WTC11 (cell line): ENCODE data around the gene ZNF468. TPM values are rescaled to one million over a fixed set of nuclear protein-coding genes. Genes with fewer than 3 reads are reported as not detected.

Experiments used
- ATAC-seq: fragments of 200-7000 bp; cut with Tn5 transposase; 2 replicates; pipeline ENCODE4 v1.10.0; 2021; ENCODE audit warnings: mild to moderate bottlenecking, moderate library complexity
- CTCF ChIA-PET: fragments of 300-600 bp; sonication (Branson Sonifier 250); formaldehyde crosslinking; loops from one replicate; lab custom pipeline; 2021; ENCODE audit warnings: antibody characterized with exemption; lab: Charles Lee
- POLR2A ChIA-PET: fragments of 350-600 bp; sonication (Branson Sonifier 250); formaldehyde crosslinking; loops from one replicate; lab custom pipeline; 2021; ENCODE audit warnings: antibody characterized with exemption; lab: Charles Lee
- DNase-seq: peaks from one replicate; pipeline ENCODE4 v3.0.0; 2021; ENCODE audit warnings: low spot score
- H3K27ac Mint-ChIP-seq: 2 replicates; pipeline ENCODE4 v1.8.0; 2021; ENCODE audit warnings: mixed read lengths
- H3K27me3 Mint-ChIP-seq: 2 replicates; pipeline ENCODE4 v1.8.0; 2021; ENCODE audit warnings: low read depth, mild to moderate bottlenecking, moderate library complexity, mixed read lengths
- H3K36me3 Mint-ChIP-seq: 2 replicates; pipeline ENCODE4 v1.8.0; 2021; ENCODE audit warnings: mixed read lengths
- H3K4me1 Mint-ChIP-seq: 2 replicates; pipeline ENCODE4 v1.8.0; 2022; ENCODE audit warnings: mixed read lengths
- H3K4me3 Mint-ChIP-seq: 2 replicates; pipeline ENCODE4 v1.8.0; 2021; ENCODE audit warnings: mild to moderate bottlenecking, moderate library complexity, mixed read lengths
- H3K9me3 Mint-ChIP-seq: 2 replicates; pipeline ENCODE4 v1.8.0; 2021; ENCODE audit warnings: mixed read lengths
- CREM ChIP-seq: sonication (generic); formaldehyde crosslinking; IDR thresholded peaks from 2 replicates; pipeline ENCODE4 v1.8.1; 2022; ENCODE audit warnings: mild to moderate bottlenecking, missing genetic modification reagents, moderate library complexity
- EMX1 ChIP-seq: fragments of 250-450 bp; sonication (Bioruptor Pico); IDR thresholded peaks from 2 replicates; pipeline ENCODE4 v1.8.0; 2021; ENCODE audit warnings: mild to moderate bottlenecking
- FOXK1 ChIP-seq: sonication (generic); formaldehyde crosslinking; IDR thresholded peaks from 2 replicates; pipeline ENCODE4 v1.8.0; 2022; ENCODE audit warnings: mild to moderate bottlenecking, moderate library complexity, missing genetic modification reagents
- GABPB1 ChIP-seq: sonication (generic); formaldehyde crosslinking; IDR thresholded peaks from 2 replicates; pipeline ENCODE4 v1.8.1; 2023; ENCODE audit warnings: mild to moderate bottlenecking, missing genetic modification reagents
- IRF2 ChIP-seq: sonication (generic); formaldehyde crosslinking; IDR thresholded peaks from 2 replicates; pipeline ENCODE4 v1.8.0; 2022; ENCODE audit warnings: low read depth, missing genetic modification reagents, borderline replicate concordance
- JAZF1 ChIP-seq: fragments of 250-450 bp; sonication (Bioruptor Pico); IDR thresholded peaks from 2 replicates; pipeline ENCODE4 v1.9.0; 2021; ENCODE audit warnings: moderate library complexity, mild to moderate bottlenecking, inconsistent platforms
- JUN ChIP-seq: sonication (generic); formaldehyde crosslinking; IDR thresholded peaks from 2 replicates; pipeline ENCODE4 v1.8.0; 2023; ENCODE audit warnings: mild to moderate bottlenecking, missing genetic modification reagents
- MXD4 ChIP-seq: fragments of 250-450 bp; sonication (Bioruptor Pico); IDR thresholded peaks from 2 replicates; pipeline ENCODE4 v1.8.0; 2021; ENCODE audit warnings: mild to moderate bottlenecking, moderate library complexity, borderline replicate concordance
- MYBL2 ChIP-seq: sonication (generic); formaldehyde crosslinking; IDR thresholded peaks from 2 replicates; pipeline ENCODE4 v1.8.1; 2023; ENCODE audit warnings: mild to moderate bottlenecking, moderate library complexity, missing genetic modification reagents
- NFE2L1 ChIP-seq: sonication (generic); formaldehyde crosslinking; IDR thresholded peaks from 2 replicates; pipeline ENCODE4 v1.8.1; 2023; ENCODE audit warnings: missing genetic modification reagents
- NR1H2 ChIP-seq: sonication (generic); formaldehyde crosslinking; IDR thresholded peaks from 2 replicates; pipeline ENCODE4 v1.9.0; 2021; ENCODE audit warnings: mild to moderate bottlenecking, moderate library complexity, missing genetic modification reagents
- NR2C2 ChIP-seq: sonication (generic); formaldehyde crosslinking; IDR thresholded peaks from 2 replicates; pipeline ENCODE4 v1.8.0; 2022; ENCODE audit warnings: mild to moderate bottlenecking, missing genetic modification reagents
- NR3C1 ChIP-seq: sonication (generic); formaldehyde crosslinking; conservative IDR thresholded peaks from 2 replicates; pipeline ENCODE4 v1.8.1; 2023; ENCODE audit warnings: low read depth, mild to moderate bottlenecking, missing genetic modification reagents
- SMAD3 ChIP-seq: sonication (generic); formaldehyde crosslinking; IDR thresholded peaks from 2 replicates; pipeline ENCODE4 v1.8.0; 2022; ENCODE audit warnings: missing genetic modification reagents, mild to moderate bottlenecking, borderline replicate concordance
- TCF7 ChIP-seq: sonication (generic); formaldehyde crosslinking; IDR thresholded peaks from 2 replicates; pipeline ENCODE4 v1.8.0; 2022; ENCODE audit warnings: mild to moderate bottlenecking, low read depth, missing genetic modification reagents, moderate library complexity
- TP53 ChIP-seq: sonication (generic); formaldehyde crosslinking; IDR thresholded peaks from 2 replicates; pipeline ENCODE4 v1.8.1; 2023; ENCODE audit warnings: mild to moderate bottlenecking, missing genetic modification reagents
- ZBTB21 ChIP-seq: sonication (generic); formaldehyde crosslinking; IDR thresholded peaks from 2 replicates; pipeline ENCODE4 v1.8.1; 2023; ENCODE audit warnings: mild to moderate bottlenecking, missing genetic modification reagents, borderline replicate concordance
- ZNF138 ChIP-seq: sonication (generic); formaldehyde crosslinking; conservative IDR thresholded peaks from 2 replicates; pipeline ENCODE4 v1.8.1; 2022; ENCODE audit warnings: mild to moderate bottlenecking, moderate library complexity, missing genetic modification reagents
- ZNF416 ChIP-seq: fragments of 250-450 bp; sonication (Bioruptor Pico); IDR thresholded peaks from 2 replicates; pipeline ENCODE4 v1.9.0; 2021; ENCODE audit warnings: mild to moderate bottlenecking, inconsistent platforms
- ZNF671 ChIP-seq: fragments of 250-450 bp; sonication (Bioruptor Pico); IDR thresholded peaks from 2 replicates; pipeline ENCODE4 v1.8.0; 2021; ENCODE audit warnings: mild to moderate bottlenecking
- total RNA-seq: library from RNA; stranded (reverse); gene quantifications from 3 replicates; pipeline ENCODE4 v1.2.3, GENCODE V29; 2021
- TF ChIP-seq, protein P1 (sequence below): sonication (generic); formaldehyde crosslinking; IDR thresholded peaks from 2 replicates; pipeline ENCODE4 v1.8.1; 2023; ENCODE audit warnings: mild to moderate bottlenecking, missing genetic modification reagents
- TF ChIP-seq, protein P2 (sequence below): sonication (generic); formaldehyde crosslinking; IDR thresholded peaks from 2 replicates; pipeline ENCODE4 v1.8.0; 2022; ENCODE audit warnings: mild to moderate bottlenecking, missing genetic modification reagents
- TF ChIP-seq, protein P3 (sequence below): sonication (generic); formaldehyde crosslinking; IDR thresholded peaks from 2 replicates; pipeline ENCODE4 v1.8.0; 2022; ENCODE audit warnings: mild to moderate bottlenecking, missing genetic modification reagents
- TF ChIP-seq, protein P4 (sequence below): sonication (generic); formaldehyde crosslinking; IDR thresholded peaks from 2 replicates; pipeline ENCODE4 v1.8.1; 2022; ENCODE audit warnings: low read depth, missing genetic modification reagents, borderline replicate concordance
- TF ChIP-seq, protein P5 (sequence below): sonication (generic); formaldehyde crosslinking; IDR thresholded peaks from 2 replicates; pipeline ENCODE4 v1.8.0; 2023; ENCODE audit warnings: mild to moderate bottlenecking, missing genetic modification reagents
- TF ChIP-seq, protein P6 (sequence below): fragments of 200-600 bp; IDR thresholded peaks from 2 replicates; pipeline ENCODE4 v1.8.0; 2022; ENCODE audit warnings: antibody characterized with exemption

ZNF468 gene
- total RNA-seq, 1 experiment from 2014 or later = 32.0 TPM

DNA sequence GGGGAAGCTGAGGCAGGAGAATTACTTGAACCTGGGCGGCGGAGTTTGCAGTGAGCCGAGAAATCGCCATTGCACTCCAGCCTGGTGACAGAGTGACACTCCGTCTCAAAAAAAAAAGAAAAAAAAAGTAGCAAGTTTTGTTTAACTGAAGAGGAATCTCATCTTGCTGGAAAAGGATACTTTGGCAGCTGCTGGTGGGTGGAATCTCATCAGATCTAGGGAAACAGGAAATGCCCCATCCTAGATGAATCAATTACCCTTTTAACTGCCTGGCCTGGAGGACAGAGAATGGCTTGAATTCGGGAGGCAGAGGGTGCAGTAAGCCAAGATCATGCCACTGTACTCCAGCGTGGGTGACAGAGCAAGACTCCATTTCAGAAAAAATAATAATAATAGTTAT is 31.7 kb upstream of the ZNF468 start:
- H3K36me3 Mint-ChIP-seq = peaks cover 66% of the 10 kb centered on the region
- CTCF ChIA-PET = no interaction called here
- H3K27ac Mint-ChIP-seq = no peak overlapping the region

DNA sequence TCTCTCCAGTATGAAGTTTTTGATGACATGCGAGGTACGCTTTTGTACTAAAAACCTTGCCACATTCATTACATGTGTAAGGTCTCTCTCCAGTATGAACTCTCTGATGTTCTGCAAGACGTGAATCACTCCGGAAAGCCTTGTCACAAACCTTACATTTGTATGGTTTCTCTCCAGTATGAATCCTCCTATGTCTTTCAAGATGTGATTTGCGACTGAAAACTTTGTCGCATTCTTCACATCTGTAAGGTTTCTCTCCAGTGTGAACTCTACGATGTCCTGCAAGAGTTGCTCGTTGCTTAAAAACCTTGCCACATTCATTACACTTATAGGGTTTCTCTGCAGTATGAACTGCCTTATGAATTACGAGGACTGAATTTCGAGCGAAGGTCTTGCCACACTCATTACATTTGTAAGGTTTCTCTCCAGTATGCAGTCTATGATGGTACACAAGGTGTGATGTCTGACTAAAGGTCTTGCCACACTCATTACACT is 23.5 kb upstream of the ZNF468 start:
- DNase-seq (no peak), ATAC-seq (no peak)
- Mint-ChIP-seq H3K9me3 (peaks cover 20% of the 10 kb centered on the region), H3K36me3 (peaks cover 69% of the 10 kb centered on the region), H3K27ac (no peak overlapping the region), H3K27me3 (no peaks in the 10 kb centered on the region), H3K4me1 (no peaks in the 10 kb centered on the region), H3K4me3 (no peak overlapping the region)
- CTCF ChIA-PET = no interaction called here
- POLR2A ChIA-PET = no interaction called here
- TF ChIP-seq TCF7 (CRISPR knock-in tag) = no peak
- no peak for TF ChIP-seq JUN (CRISPR knock-in tag)
- TF ChIP-seq, protein P1, sequence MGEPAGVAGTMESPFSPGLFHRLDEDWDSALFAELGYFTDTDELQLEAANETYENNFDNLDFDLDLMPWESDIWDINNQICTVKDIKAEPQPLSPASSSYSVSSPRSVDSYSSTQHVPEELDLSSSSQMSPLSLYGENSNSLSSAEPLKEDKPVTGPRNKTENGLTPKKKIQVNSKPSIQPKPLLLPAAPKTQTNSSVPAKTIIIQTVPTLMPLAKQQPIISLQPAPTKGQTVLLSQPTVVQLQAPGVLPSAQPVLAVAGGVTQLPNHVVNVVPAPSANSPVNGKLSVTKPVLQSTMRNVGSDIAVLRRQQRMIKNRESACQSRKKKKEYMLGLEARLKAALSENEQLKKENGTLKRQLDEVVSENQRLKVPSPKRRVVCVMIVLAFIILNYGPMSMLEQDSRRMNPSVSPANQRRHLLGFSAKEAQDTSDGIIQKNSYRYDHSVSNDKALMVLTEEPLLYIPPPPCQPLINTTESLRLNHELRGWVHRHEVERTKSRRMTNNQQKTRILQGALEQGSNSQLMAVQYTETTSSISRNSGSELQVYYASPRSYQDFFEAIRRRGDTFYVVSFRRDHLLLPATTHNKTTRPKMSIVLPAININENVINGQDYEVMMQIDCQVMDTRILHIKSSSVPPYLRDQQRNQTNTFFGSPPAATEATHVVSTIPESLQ (CRISPR knock-in tag) = no peak
- TF ChIP-seq MYBL2 (CRISPR knock-in tag) = no peak
- TF ChIP-seq, protein P2, sequence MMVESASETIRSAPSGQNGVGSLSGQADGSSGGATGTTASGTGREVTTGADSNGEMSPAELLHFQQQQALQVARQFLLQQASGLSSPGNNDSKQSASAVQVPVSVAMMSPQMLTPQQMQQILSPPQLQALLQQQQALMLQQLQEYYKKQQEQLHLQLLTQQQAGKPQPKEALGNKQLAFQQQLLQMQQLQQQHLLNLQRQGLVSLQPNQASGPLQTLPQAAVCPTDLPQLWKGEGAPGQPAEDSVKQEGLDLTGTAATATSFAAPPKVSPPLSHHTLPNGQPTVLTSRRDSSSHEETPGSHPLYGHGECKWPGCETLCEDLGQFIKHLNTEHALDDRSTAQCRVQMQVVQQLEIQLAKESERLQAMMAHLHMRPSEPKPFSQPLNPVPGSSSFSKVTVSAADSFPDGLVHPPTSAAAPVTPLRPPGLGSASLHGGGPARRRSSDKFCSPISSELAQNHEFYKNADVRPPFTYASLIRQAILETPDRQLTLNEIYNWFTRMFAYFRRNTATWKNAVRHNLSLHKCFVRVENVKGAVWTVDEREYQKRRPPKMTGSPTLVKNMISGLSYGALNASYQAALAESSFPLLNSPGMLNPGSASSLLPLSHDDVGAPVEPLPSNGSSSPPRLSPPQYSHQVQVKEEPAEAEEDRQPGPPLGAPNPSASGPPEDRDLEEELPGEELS = no peak
- no peak for TF ChIP-seq NR2C2 (CRISPR knock-in tag)
- TF ChIP-seq FOXK1 (CRISPR knock-in tag) = no peak
- no peak for TF ChIP-seq EMX1 (CRISPR knock-in tag)
- TF ChIP-seq, protein P3, sequence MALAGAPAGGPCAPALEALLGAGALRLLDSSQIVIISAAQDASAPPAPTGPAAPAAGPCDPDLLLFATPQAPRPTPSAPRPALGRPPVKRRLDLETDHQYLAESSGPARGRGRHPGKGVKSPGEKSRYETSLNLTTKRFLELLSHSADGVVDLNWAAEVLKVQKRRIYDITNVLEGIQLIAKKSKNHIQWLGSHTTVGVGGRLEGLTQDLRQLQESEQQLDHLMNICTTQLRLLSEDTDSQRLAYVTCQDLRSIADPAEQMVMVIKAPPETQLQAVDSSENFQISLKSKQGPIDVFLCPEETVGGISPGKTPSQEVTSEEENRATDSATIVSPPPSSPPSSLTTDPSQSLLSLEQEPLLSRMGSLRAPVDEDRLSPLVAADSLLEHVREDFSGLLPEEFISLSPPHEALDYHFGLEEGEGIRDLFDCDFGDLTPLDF (CRISPR knock-in tag) = no peak

More for the DNA sequence above, 31.7 kb upstream of the ZNF468 start:
- DNase-seq (no peak), ATAC-seq (no peak)
- TF ChIP-seq, protein P4, sequence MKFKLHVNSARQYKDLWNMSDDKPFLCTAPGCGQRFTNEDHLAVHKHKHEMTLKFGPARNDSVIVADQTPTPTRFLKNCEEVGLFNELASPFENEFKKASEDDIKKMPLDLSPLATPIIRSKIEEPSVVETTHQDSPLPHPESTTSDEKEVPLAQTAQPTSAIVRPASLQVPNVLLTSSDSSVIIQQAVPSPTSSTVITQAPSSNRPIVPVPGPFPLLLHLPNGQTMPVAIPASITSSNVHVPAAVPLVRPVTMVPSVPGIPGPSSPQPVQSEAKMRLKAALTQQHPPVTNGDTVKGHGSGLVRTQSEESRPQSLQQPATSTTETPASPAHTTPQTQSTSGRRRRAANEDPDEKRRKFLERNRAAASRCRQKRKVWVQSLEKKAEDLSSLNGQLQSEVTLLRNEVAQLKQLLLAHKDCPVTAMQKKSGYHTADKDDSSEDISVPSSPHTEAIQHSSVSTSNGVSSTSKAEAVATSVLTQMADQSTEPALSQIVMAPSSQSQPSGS = no peak
- TF ChIP-seq SMAD3 = no peak
- TF ChIP-seq NFE2L1 (CRISPR knock-in tag) = no peak
- no peak for TF ChIP-seq ZNF671
- TF ChIP-seq MXD4 (CRISPR knock-in tag) = no peak
- no peak for TF ChIP-seq TCF7 (CRISPR knock-in tag)
- no peak for TF ChIP-seq CREM (CRISPR knock-in tag)
- no peak for TF ChIP-seq NR3C1
- no peak for TF ChIP-seq ZBTB21
- TF ChIP-seq JAZF1 (CRISPR knock-in tag) = no peak
- TF ChIP-seq TP53 (CRISPR knock-in tag) = no peak
- TF ChIP-seq, protein P2 = no peak
- no peak for TF ChIP-seq GABPB1 (CRISPR knock-in tag)
- no peak for TF ChIP-seq ZNF138 (CRISPR knock-in tag)
- no peak for TF ChIP-seq IRF2 (CRISPR knock-in tag)
- TF ChIP-seq ZNF416 (CRISPR knock-in tag) = no peak
- TF ChIP-seq, protein P5, sequence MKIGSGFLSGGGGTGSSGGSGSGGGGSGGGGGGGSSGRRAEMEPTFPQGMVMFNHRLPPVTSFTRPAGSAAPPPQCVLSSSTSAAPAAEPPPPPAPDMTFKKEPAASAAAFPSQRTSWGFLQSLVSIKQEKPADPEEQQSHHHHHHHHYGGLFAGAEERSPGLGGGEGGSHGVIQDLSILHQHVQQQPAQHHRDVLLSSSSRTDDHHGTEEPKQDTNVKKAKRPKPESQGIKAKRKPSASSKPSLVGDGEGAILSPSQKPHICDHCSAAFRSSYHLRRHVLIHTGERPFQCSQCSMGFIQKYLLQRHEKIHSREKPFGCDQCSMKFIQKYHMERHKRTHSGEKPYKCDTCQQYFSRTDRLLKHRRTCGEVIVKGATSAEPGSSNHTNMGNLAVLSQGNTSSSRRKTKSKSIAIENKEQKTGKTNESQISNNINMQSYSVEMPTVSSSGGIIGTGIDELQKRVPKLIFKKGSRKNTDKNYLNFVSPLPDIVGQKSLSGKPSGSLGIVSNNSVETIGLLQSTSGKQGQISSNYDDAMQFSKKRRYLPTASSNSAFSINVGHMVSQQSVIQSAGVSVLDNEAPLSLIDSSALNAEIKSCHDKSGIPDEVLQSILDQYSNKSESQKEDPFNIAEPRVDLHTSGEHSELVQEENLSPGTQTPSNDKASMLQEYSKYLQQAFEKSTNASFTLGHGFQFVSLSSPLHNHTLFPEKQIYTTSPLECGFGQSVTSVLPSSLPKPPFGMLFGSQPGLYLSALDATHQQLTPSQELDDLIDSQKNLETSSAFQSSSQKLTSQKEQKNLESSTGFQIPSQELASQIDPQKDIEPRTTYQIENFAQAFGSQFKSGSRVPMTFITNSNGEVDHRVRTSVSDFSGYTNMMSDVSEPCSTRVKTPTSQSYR (CRISPR knock-in tag) = no peak
- TF ChIP-seq, protein P6, sequence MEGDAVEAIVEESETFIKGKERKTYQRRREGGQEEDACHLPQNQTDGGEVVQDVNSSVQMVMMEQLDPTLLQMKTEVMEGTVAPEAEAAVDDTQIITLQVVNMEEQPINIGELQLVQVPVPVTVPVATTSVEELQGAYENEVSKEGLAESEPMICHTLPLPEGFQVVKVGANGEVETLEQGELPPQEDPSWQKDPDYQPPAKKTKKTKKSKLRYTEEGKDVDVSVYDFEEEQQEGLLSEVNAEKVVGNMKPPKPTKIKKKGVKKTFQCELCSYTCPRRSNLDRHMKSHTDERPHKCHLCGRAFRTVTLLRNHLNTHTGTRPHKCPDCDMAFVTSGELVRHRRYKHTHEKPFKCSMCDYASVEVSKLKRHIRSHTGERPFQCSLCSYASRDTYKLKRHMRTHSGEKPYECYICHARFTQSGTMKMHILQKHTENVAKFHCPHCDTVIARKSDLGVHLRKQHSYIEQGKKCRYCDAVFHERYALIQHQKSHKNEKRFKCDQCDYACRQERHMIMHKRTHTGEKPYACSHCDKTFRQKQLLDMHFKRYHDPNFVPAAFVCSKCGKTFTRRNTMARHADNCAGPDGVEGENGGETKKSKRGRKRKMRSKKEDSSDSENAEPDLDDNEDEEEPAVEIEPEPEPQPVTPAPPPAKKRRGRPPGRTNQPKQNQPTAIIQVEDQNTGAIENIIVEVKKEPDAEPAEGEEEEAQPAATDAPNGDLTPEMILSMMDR = no peak
- no peak for TF ChIP-seq NR1H2 (CRISPR knock-in tag)
- Mint-ChIP-seq H3K27me3 (no peaks in the 10 kb centered on the region), H3K4me3 (no peak overlapping the region), H3K9me3 (no peaks in the 10 kb centered on the region), H3K4me1 (peaks cover 16% of the 10 kb centered on the region)
- POLR2A ChIA-PET = no interaction called here
